Measurements from ENCODE around the gene SLC1A5.
"Not testable (repeated sequence)": the region's sequence is repeated elsewhere in the genome, so short reads cannot be mapped to it uniquely, and the experiment has no call there.

SLC1A5 gene

GRCh38 chr19:46824890-46825730 lies 36.7 kb upstream of the SLC1A5 start:
- Histone ChIP-seq H3K4me3 (ENCODE audit: insufficient read length, low read depth) (no peak overlapping the region), H3K27me3 (ENCODE audit: insufficient read depth, insufficient read length) (no peaks in the 10 kb centered on the region), H3K36me3 (ENCODE audit: insufficient read depth, insufficient read length, low read length) (no peaks in the 10 kb centered on the region), H3K9me3 (ENCODE audit: insufficient read depth, low read length) (no peaks in the 10 kb centered on the region), H3K9ac (ENCODE audit: insufficient read length, low read depth) (no peak overlapping the region), H3K4me1 (ENCODE audit: insufficient read depth, insufficient read length) (peaks cover 4% of the 10 kb centered on the region)
- DNase-seq (ENCODE audit: low read depth, low spot score): no peak
- TF ChIP-seq YY1 (IDR thresholded peaks at IDR 0.05; ENCODE audit: insufficient read depth, insufficient read length) (no peak), ZNF274 (IDR thresholded peaks at IDR 0.05; ENCODE audit: low read depth, low read length) (no peak), SUZ12 (IDR thresholded peaks at IDR 0.05; ENCODE audit: extremely low read depth, insufficient read depth, insufficient read length) (no peak)

GRCh38 chr19:46823049-46823448 lies 34.7 kb upstream of the SLC1A5 start:
- peaks cover 4% of the 10 kb centered on the region for H3K4me1 ChIP-seq (ENCODE audit: insufficient read depth, insufficient read length)
- H3K9me3 ChIP-seq (ENCODE audit: insufficient read depth, low read length): no peaks in the 10 kb centered on the region
- no peaks in the 10 kb centered on the region for H3K36me3 ChIP-seq (ENCODE audit: insufficient read depth, insufficient read length, low read length)

GRCh38 chr19:46822410-46822787 lies 34.0 kb upstream of the SLC1A5 start:
- not testable (repeated sequence) for H3K36me3 ChIP-seq (ENCODE audit: insufficient read depth, insufficient read length, low read length); H3K9ac ChIP-seq (ENCODE audit: insufficient read length, low read depth); H3K27me3 ChIP-seq (ENCODE audit: insufficient read depth, insufficient read length); H3K9me3 ChIP-seq (ENCODE audit: insufficient read depth, low read length); DNase-seq (ENCODE audit: low read depth, low spot score); H3K4me3 ChIP-seq (ENCODE audit: insufficient read length, low read depth); H3K4me1 ChIP-seq (ENCODE audit: insufficient read depth, insufficient read length)

More at GRCh38 chr19:46823049-46823448, 34.7 kb upstream of the SLC1A5 start:
- no peak for DNase-seq (ENCODE audit: low read depth, low spot score)
- TF ChIP-seq YY1 (IDR thresholded peaks at IDR 0.05; ENCODE audit: insufficient read depth, insufficient read length) (no peak), ZNF274 (IDR thresholded peaks at IDR 0.05; ENCODE audit: low read depth, low read length) (no peak), SUZ12 (IDR thresholded peaks at IDR 0.05; ENCODE audit: extremely low read depth, insufficient read depth, insufficient read length) (no peak)
- Histone ChIP-seq H3K4me3 (ENCODE audit: insufficient read length, low read depth) (no peak overlapping the region), H3K27me3 (ENCODE audit: insufficient read depth, insufficient read length) (no peaks in the 10 kb centered on the region), H3K9ac (ENCODE audit: insufficient read length, low read depth) (no peak overlapping the region)

- H3K4me3 ChIP-seq (ENCODE audit: insufficient read length, low read depth): no peak overlapping the region
- no peaks in the 10 kb centered on the region for H3K36me3 ChIP-seq (ENCODE audit: insufficient read depth, insufficient read length, low read length)
- no peaks in the 10 kb centered on the region for H3K27me3 ChIP-seq (ENCODE audit: insufficient read depth, insufficient read length)
- H3K4me1 ChIP-seq (ENCODE audit: insufficient read depth, insufficient read length): peaks cover 4% of the 10 kb centered on the region
- H3K9ac ChIP-seq (ENCODE audit: insufficient read length, low read depth): no peak overlapping the region
- no peaks in the 10 kb centered on the region for H3K9me3 ChIP-seq (ENCODE audit: insufficient read depth, low read length)
- no peak for TF ChIP-seq SUZ12 (IDR thresholded peaks at IDR 0.05; ENCODE audit: extremely low read depth, insufficient read depth, insufficient read length)
- DNase-seq (ENCODE audit: low read depth, low spot score): no peak
Measured at GRCh38 chr19:46821512-46822409, 33.4 kb upstream of the SLC1A5 start.

- TF ChIP-seq YY1 (IDR thresholded peaks at IDR 0.05; ENCODE audit: insufficient read depth, insufficient read length): no peak
- TF ChIP-seq ZNF274 (IDR thresholded peaks at IDR 0.05; ENCODE audit: low read depth, low read length): no peak
- no peak for TF ChIP-seq SUZ12 (IDR thresholded peaks at IDR 0.05; ENCODE audit: extremely low read depth, insufficient read depth, insufficient read length)
- H3K27me3 ChIP-seq (ENCODE audit: insufficient read depth, insufficient read length): no peaks in the 10 kb centered on the region
- peaks cover 4% of the 10 kb centered on the region for H3K4me1 ChIP-seq (ENCODE audit: insufficient read depth, insufficient read length)
- no peaks in the 10 kb centered on the region for H3K36me3 ChIP-seq (ENCODE audit: insufficient read depth, insufficient read length, low read length)
- H3K9me3 ChIP-seq (ENCODE audit: insufficient read depth, low read length): no peaks in the 10 kb centered on the region
- no peak overlapping the region for H3K4me3 ChIP-seq (ENCODE audit: insufficient read length, low read depth)
- no peak for DNase-seq (ENCODE audit: low read depth, low spot score)
- H3K9ac ChIP-seq (ENCODE audit: insufficient read length, low read depth): no peak overlapping the region
Measured at GRCh38 chr19:46818812-46819211, 30.4 kb upstream of the SLC1A5 start.

- H3K9me3 ChIP-seq (ENCODE audit: insufficient read depth, low read length): no peaks in the 10 kb centered on the region
- H3K36me3 ChIP-seq (ENCODE audit: insufficient read depth, insufficient read length, low read length): no peaks in the 10 kb centered on the region
- H3K9ac ChIP-seq (ENCODE audit: insufficient read length, low read depth): no peak overlapping the region
- H3K4me1 ChIP-seq (ENCODE audit: insufficient read depth, insufficient read length): peaks cover 2% of the 10 kb centered on the region
- no peaks in the 10 kb centered on the region for H3K27me3 ChIP-seq (ENCODE audit: insufficient read depth, insufficient read length)
- no peak for DNase-seq (ENCODE audit: low read depth, low spot score)
- TF ChIP-seq ZNF274 (IDR thresholded peaks at IDR 0.05; ENCODE audit: low read depth, low read length) (no peak), YY1 (IDR thresholded peaks at IDR 0.05; ENCODE audit: insufficient read depth, insufficient read length) (no peak), SUZ12 (IDR thresholded peaks at IDR 0.05; ENCODE audit: extremely low read depth, insufficient read depth, insufficient read length) (no peak)
- H3K4me3 ChIP-seq (ENCODE audit: insufficient read length, low read depth): no peak overlapping the region
Measured at GRCh38 chr19:46815833-46816627, 27.6 kb upstream of the SLC1A5 start.

Measured in NT2/D1 (cell line).